Neuronal stem cell (in vitro differentiated cells): Measurements from ENCODE around the gene TMEM135.

ENCODE experiments used
- DNase-seq: peaks from one replicate; pipeline ENCODE4 v3.0.0-alpha.2; 2013; ENCODE audit warnings: low spot score
- H2AFZ ChIP-seq: one replicate; pipeline ENCODE4 v1.6.1; 2013; ENCODE audit warnings: mild to moderate bottlenecking, low read length, inconsistent platforms
- H2AK5ac ChIP-seq: 2 replicates; pipeline ENCODE4 v1.6.1; 2013; ENCODE audit warnings: low read depth, mild to moderate bottlenecking, inconsistent platforms, low read length, moderate library complexity, mixed read lengths
- H2BK120ac ChIP-seq: 2 replicates; pipeline ENCODE4 v1.6.1; 2013; ENCODE audit warnings: low read depth, mild to moderate bottlenecking, inconsistent platforms, low read length, moderate library complexity, mixed read lengths
- H2BK12ac ChIP-seq: one replicate; pipeline ENCODE4 v1.6.1; 2013; ENCODE audit warnings: low read length, inconsistent platforms
- H2BK15ac ChIP-seq: 2 replicates; pipeline ENCODE4 v1.6.1; 2013; ENCODE audit warnings: mild to moderate bottlenecking, low read length, inconsistent platforms, mixed read lengths
- H2BK5ac ChIP-seq: one replicate; pipeline ENCODE4 v1.6.1; 2013; ENCODE audit warnings: inconsistent platforms, mild to moderate bottlenecking, low read length, moderate library complexity
- H3K14ac ChIP-seq: one replicate; pipeline ENCODE4 v1.6.1; 2013; ENCODE audit warnings: low read length, inconsistent platforms
- H3K18ac ChIP-seq: 2 replicates; pipeline ENCODE4 v1.6.1; 2013; ENCODE audit warnings: low read length, inconsistent platforms
- H3K23ac ChIP-seq: 2 replicates; pipeline ENCODE4 v1.6.1; 2013; ENCODE audit warnings: low read depth, mild to moderate bottlenecking, mixed read lengths, low read length, inconsistent platforms; ENCODE audit not compliant: poor library complexity
- H3K27ac ChIP-seq: replicated peaks from 3 replicates; pipeline ENCODE4 v1.5.1; 2013; ENCODE audit warnings: low read length, inconsistent platforms
- H3K27me3 ChIP-seq, 3 experiments: 2 replicates each; pipeline ENCODE4 v1.6.1; 2013; ENCODE audit warnings: low read length in 3 of 3, mild to moderate bottlenecking in 2 of 3, inconsistent platforms in 1 of 3, low read depth in 1 of 3, mixed read lengths in 1 of 3, moderate library complexity in 1 of 3; ENCODE audit not compliant: control insufficient read depth in 3 of 3, insufficient read depth in 3 of 3
- H3K36me3 ChIP-seq, 2 donors: replicated peaks in 1 of 2; 2 replicates each; pipeline ENCODE4 v1.6.1; 2013; ENCODE audit warnings: low read length in 2 of 2; ENCODE audit not compliant: control insufficient read depth in 2 of 2, insufficient read depth in 2 of 2
- H3K4ac ChIP-seq: 2 replicates; pipeline ENCODE4 v1.6.1; 2013; ENCODE audit warnings: inconsistent platforms, mild to moderate bottlenecking, low read length, moderate library complexity
- H3K4me1 ChIP-seq, 2 donors: 1 replicate in 1 of 2; 2 replicates in 1 of 2; pipeline ENCODE4 v1.6.1; 2013; ENCODE audit warnings: low read length in 2 of 2, low read depth in 1 of 2; ENCODE audit not compliant: control insufficient read depth in 2 of 2, insufficient read depth in 1 of 2
- H3K4me2 ChIP-seq: one replicate; pipeline ENCODE4 v1.6.1; 2013; ENCODE audit warnings: mild to moderate bottlenecking, low read length, inconsistent platforms; ENCODE audit not compliant: insufficient read depth, poor library complexity, severe bottlenecking
- H3K4me3 ChIP-seq, 2 donors: 2 replicates each; pipeline ENCODE4 v1.5.1; 2013; ENCODE audit warnings: low read length in 2 of 2, mild to moderate bottlenecking in 2 of 2, inconsistent platforms in 1 of 2, moderate library complexity in 1 of 2
- H3K79me1 ChIP-seq: one replicate; pipeline ENCODE4 v1.6.1; 2013; ENCODE audit warnings: low read depth, mild to moderate bottlenecking, inconsistent platforms, low read length, moderate library complexity
- H3K9ac ChIP-seq: one replicate; pipeline ENCODE4 v1.6.1; 2013; ENCODE audit warnings: mild to moderate bottlenecking, low read depth, low read length, inconsistent platforms; ENCODE audit not compliant: poor library complexity
- H3K9me3 ChIP-seq, 2 donors: replicated peaks in 1 of 2; 2 replicates each; pipeline versions ENCODE3 to v1.6.1; 2013; ENCODE audit warnings: low read length in 2 of 2, mild to moderate bottlenecking in 2 of 2, inconsistent platforms in 1 of 2, low read depth in 1 of 2, mixed read lengths in 1 of 2, moderate library complexity in 1 of 2; ENCODE audit not compliant: control insufficient read depth in 2 of 2, insufficient read depth in 1 of 2
- H4K8ac ChIP-seq: one replicate; pipeline ENCODE4 v1.6.1; 2013; ENCODE audit warnings: low read depth, mild to moderate bottlenecking, inconsistent platforms, low read length, moderate library complexity
- H4K91ac ChIP-seq: one replicate; pipeline ENCODE4 v1.6.1; 2013; ENCODE audit warnings: low read length, low read depth, mild to moderate bottlenecking, inconsistent platforms; ENCODE audit not compliant: poor library complexity
- WGBS, 2 donors: extraction: QIAGEN DNeasy Blood & Tissue Kit; methylation state at CpG; one replicate each; pipeline ENCODE4 v1.1.7; 2013; ENCODE audit warnings: missing lambda C conversion rate in 2 of 2, mixed read lengths in 1 of 2; ENCODE audit not compliant: insufficient read length in 2 of 2, insufficient replicate concordance in 1 of 2; ENCODE audit errors: extremely low coverage in 2 of 2; 5-methylcytosine and 5-hydroxymethylcytosine counted together

Gene TMEM135

DNA sequence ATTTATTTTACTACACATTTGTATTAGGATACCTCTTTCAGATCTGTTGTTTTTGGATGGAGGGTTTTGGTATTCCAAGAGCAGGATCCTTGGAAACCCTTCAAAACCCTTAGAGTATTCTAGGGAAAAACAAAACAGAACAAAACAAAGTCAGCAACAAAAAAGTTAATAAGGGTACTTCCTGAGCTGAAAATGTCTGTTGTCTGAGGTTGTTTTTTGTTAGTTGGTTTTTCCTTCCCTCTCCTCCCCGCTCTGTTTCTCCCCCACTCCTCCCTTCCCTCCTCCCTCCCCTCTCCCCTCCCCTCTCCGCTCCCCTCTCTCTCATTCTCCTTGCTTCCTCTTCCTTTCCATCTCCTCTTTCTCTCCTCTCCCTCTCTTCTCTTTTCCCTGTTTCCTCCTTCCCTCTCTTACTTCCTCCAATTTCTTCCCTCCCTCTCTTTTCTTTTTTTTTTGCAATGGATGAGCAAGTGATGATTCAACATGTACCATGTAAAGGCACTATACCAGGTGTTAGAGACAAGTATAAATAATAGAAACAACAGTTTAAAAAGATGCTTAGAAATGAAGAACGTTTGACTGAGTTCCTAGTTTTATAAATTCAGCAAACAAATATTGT lies 160.6 kb downstream of the TMEM135 start:
- Histone ChIP-seq H3K4me3 (no peak overlapping the region), H3K23ac (no peak overlapping the region), H2BK12ac (no peak overlapping the region), H4K91ac (no peak overlapping the region), H3K4ac (no peak overlapping the region), H3K4me2 (no peak overlapping the region), H2BK120ac (no peak overlapping the region), H3K9ac (no peak overlapping the region), H3K27me3 (no peaks in the 10 kb centered on the region), H3K4me1 (no peaks in the 10 kb centered on the region), H2AFZ (no peak overlapping the region), H3K36me3 (no peaks in the 10 kb centered on the region), H2AK5ac (no peak overlapping the region), H3K14ac (no peak overlapping the region), H3K79me1 (no peaks in the 10 kb centered on the region), H3K9me3 (no peaks in the 10 kb centered on the region), H3K27ac (no peak overlapping the region), H2BK5ac (no peak overlapping the region), H4K8ac (no peak overlapping the region), H3K18ac (no peak overlapping the region), H2BK15ac (no peak overlapping the region)
- WGBS, 2 donors = no CpG with 5 or more reads among the region's 3 CpGs
- DNase-seq = no peak

DNA sequence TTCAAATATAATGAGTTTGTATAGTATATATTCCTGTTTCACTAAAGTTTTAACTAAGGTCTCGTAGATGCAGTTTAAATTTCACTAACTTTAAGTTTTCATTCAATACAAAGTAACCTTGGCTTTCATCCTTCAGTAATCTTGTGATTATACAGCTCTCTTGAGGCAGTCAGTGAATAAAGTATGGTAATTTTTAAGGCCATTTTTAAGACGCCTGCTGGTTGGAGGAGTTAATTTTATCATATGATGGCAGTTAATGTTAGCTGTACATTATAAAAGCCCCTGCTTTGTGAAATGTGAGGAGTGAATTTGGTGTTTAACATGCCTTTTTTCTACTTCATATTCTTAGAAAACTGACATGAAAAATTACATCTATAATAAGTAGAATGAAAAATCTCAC lies 163.6 kb downstream of the TMEM135 start:
- Histone ChIP-seq H3K27ac (no peak overlapping the region), H3K9ac (no peak overlapping the region), H2BK15ac (no peak overlapping the region), H2AFZ (no peak overlapping the region), H3K4me3 (no peak overlapping the region), H2BK120ac (no peak overlapping the region), H4K8ac (no peak overlapping the region), H2AK5ac (no peak overlapping the region), H3K79me1 (no peaks in the 10 kb centered on the region), H3K14ac (no peak overlapping the region), H3K23ac (no peak overlapping the region), H3K9me3 (no peaks in the 10 kb centered on the region), H3K27me3 (no peaks in the 10 kb centered on the region), H4K91ac (no peak overlapping the region), H3K36me3 (no peaks in the 10 kb centered on the region), H3K4me2 (no peak overlapping the region), H3K4ac (no peak overlapping the region), H3K4me1 (no peaks in the 10 kb centered on the region), H3K18ac (no peak overlapping the region), H2BK12ac (no peak overlapping the region), H2BK5ac (no peak overlapping the region)
- WGBS, 2 donors = no CpG with 5 or more reads among the region's 2 CpGs
- DNase-seq = no peak

DNA sequence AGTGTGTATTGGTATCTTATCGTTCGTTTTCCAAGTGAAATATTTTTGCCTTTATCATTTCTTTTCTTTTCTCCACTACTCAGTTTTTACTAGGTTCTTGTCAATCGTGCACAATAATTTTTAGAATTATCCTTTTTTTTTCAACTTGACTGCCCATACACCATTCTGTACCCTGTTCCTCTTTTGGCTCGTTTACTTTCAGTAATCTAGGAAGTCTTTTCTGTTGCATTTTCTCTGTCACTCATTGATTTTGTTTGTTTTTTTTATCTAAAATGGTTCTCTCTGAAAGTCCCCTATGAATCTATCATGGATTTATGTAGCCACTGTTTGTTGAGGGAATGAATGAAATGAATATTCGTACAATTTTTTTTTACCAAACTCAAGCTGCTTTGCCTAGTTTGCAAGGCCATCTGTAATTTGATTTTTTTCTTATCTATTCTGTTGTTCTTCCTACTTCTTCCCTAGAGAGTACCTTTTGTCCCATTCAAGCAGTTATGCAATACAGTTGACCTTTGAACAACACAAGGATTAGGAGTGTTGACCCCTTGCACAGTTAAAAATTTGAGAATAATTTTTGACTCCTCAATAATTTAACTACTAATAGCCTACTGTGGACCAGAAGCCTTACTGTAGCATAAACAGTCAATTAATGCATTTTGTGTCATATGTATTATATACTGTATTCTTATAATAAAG lies 166.3 kb downstream of the TMEM135 start:
- Histone ChIP-seq H3K18ac (no peak overlapping the region), H3K23ac (no peak overlapping the region), H3K36me3 (no peaks in the 10 kb centered on the region), H3K14ac (no peak overlapping the region), H3K27ac (no peak overlapping the region), H2BK5ac (no peak overlapping the region), H2BK15ac (no peak overlapping the region), H3K4me2 (no peak overlapping the region), H2BK12ac (no peak overlapping the region), H4K8ac (no peak overlapping the region), H3K4me1 (no peaks in the 10 kb centered on the region), H3K79me1 (no peaks in the 10 kb centered on the region), H3K4me3 (no peak overlapping the region), H3K9me3 (no peaks in the 10 kb centered on the region), H4K91ac (no peak overlapping the region), H3K27me3 (no peaks in the 10 kb centered on the region), H3K9ac (no peak overlapping the region), H2AK5ac (no peak overlapping the region), H3K4ac (no peak overlapping the region), H2BK120ac (no peak overlapping the region), H2AFZ (no peak overlapping the region)
- no peak for DNase-seq
- no CpG with 5 or more reads among the region's 5 CpGs for whole genome bisulfite sequencing, 2 donors

DNA sequence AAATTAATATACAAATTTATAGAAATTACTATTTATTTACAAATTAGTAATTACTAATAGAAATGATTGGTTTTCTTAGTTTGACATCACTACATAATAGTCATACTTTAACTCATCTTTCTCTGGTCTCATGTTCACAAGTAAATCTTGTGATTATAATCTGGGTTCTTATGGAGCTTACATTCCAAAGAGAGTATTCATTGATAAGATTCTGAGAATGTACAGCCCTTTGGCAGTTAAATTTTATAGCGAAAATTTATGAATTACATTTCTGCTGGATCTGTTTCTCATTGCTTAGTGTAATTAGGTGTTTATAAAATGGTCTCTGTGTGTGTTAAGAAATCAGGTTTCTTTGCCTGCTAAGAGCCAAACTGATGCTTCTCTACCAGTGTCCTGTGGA lies 175.2 kb downstream of the TMEM135 start:
- no peak overlapping the region for H2AFZ ChIP-seq
- H2AK5ac ChIP-seq = no peak overlapping the region
- H3K27me3 ChIP-seq = no peaks in the 10 kb centered on the region
- no peak overlapping the region for H3K23ac ChIP-seq
- H3K4me1 ChIP-seq = no peaks in the 10 kb centered on the region
- H3K27ac ChIP-seq = no peak overlapping the region
- H2BK120ac ChIP-seq = no peak overlapping the region
- H4K91ac ChIP-seq = no peak overlapping the region
- no peak overlapping the region for H4K8ac ChIP-seq
- H2BK12ac ChIP-seq = no peak overlapping the region
- H3K36me3 ChIP-seq = no peaks in the 10 kb centered on the region
- H2BK15ac ChIP-seq = no peak overlapping the region
- H3K4ac ChIP-seq = no peak overlapping the region
- DNase-seq = no peak
- H2BK5ac ChIP-seq = no peak overlapping the region
- WGBS, 2 donors = no CpG with 5 or more reads among the region's 1 CpG
- H3K4me2 ChIP-seq = no peak overlapping the region
- no peaks in the 10 kb centered on the region for H3K9me3 ChIP-seq
- H3K18ac ChIP-seq = no peak overlapping the region
- H3K9ac ChIP-seq = no peak overlapping the region
- H3K4me3 ChIP-seq = no peak overlapping the region
- H3K79me1 ChIP-seq = no peaks in the 10 kb centered on the region
- no peak overlapping the region for H3K14ac ChIP-seq
